NCI-H524 (cell line): ENCODE data around the gene ANK3.
"Not testable (repeated sequence)": the region's sequence is repeated elsewhere in the genome, so short reads cannot be mapped to it uniquely, and the experiment has no call there.

Source experiments
- DNase-seq, 2 experiments: peaks; one replicate each; lab custom pipeline; 2025; lab: John Stamatoyannopoulos, UW

ANK3 gene

GRCh38 chr10:60093317-60093716 lies 296.4 kb downstream of the ANK3 start:
- DNase-seq: no peak

GRCh38 chr10:60086862-60087261 lies 302.8 kb downstream of the ANK3 start:
- no peak for DNase-seq

- DNase-seq: no peak
Observed at GRCh38 chr10:60086421-60086820, 303.3 kb downstream of the ANK3 start.

GRCh38 chr10:60082744-60083344 lies 306.8 kb downstream of the ANK3 start:
- no peak for DNase-seq

GRCh38 chr10:60082341-60082740 lies 307.3 kb downstream of the ANK3 start:
- no peak for DNase-seq

- no peak for DNase-seq
Observed at GRCh38 chr10:60073781-60074656, 315.7 kb downstream of the ANK3 start.

- DNase-seq: no peak
Observed at GRCh38 chr10:60073397-60073780, 316.3 kb downstream of the ANK3 start.

GRCh38 chr10:60069311-60069710 lies 320.4 kb downstream of the ANK3 start:
- DNase-seq: no peak

GRCh38 chr10:60050366-60050765 lies 339.3 kb downstream of the ANK3 start:
- no peak for DNase-seq

- DNase-seq: peak in 1 of 2 experiments; percentile 7
Observed at GRCh38 chr10:60048091-60048501, 341.6 kb downstream of the ANK3 start.

- DNase-seq: no peak
Observed at GRCh38 chr10:60045571-60045970, 344.1 kb downstream of the ANK3 start.

GRCh38 chr10:60044971-60045370 lies 344.7 kb downstream of the ANK3 start:
- no peak for DNase-seq

GRCh38 chr10:60044242-60044641 lies 345.4 kb downstream of the ANK3 start:
- no peak for DNase-seq

- no peak for DNase-seq
Observed at GRCh38 chr10:60043561-60044241, 346.0 kb downstream of the ANK3 start.

GRCh38 chr10:60042914-60043313 lies 346.8 kb downstream of the ANK3 start:
- DNase-seq: no peak

GRCh38 chr10:60042262-60042661 lies 347.4 kb downstream of the ANK3 start:
- no peak for DNase-seq

GRCh38 chr10:60041489-60042133 lies 348.1 kb downstream of the ANK3 start:
- DNase-seq: no peak

- DNase-seq: no peak
Observed at GRCh38 chr10:60040014-60040662, 349.5 kb downstream of the ANK3 start.

- no peak for DNase-seq
Observed at GRCh38 chr10:60035984-60036383, 353.7 kb downstream of the ANK3 start.

- not testable (repeated sequence) for DNase-seq
Observed at GRCh38 chr10:60035375-60035774, 354.3 kb downstream of the ANK3 start.

- peak in 1 of 2 experiments; percentile 21 for DNase-seq
Observed at GRCh38 chr10:60032723-60033122, 357.0 kb downstream of the ANK3 start.

- no peak for DNase-seq
Observed at GRCh38 chr10:60031664-60032063, 358.0 kb downstream of the ANK3 start.
